PFSK-1 (cell line): Measurements from ENCODE around the gene NRL.

Source experiments
- FOXP2 ChIP-seq: optimal IDR thresholded peaks from 2 replicates; pipeline ENCODE3; 2011; ENCODE audit warnings: borderline replicate concordance, control low read depth, inconsistent platforms; ENCODE audit not compliant: insufficient read depth; ENCODE audit errors: extremely low read length, extremely low read depth
- POLR2AphosphoS5 ChIP-seq: IDR thresholded peaks from 2 replicates; pipeline ENCODE4 v1.6.1; 2012; ENCODE audit warnings: low read depth, mild to moderate bottlenecking, control low read depth, low read length, moderate library complexity
- SIN3A ChIP-seq: IDR thresholded peaks from 2 replicates; pipeline ENCODE4 v1.6.1; 2012; ENCODE audit warnings: mild to moderate bottlenecking, low read length, moderate library complexity, borderline replicate concordance; ENCODE audit not compliant: insufficient read depth
- TAF1 ChIP-seq: IDR thresholded peaks from 2 replicates; pipeline ENCODE4 v1.6.1; 2012; ENCODE audit warnings: low read length, control low read depth, borderline replicate concordance; ENCODE audit not compliant: insufficient read depth
- TF ChIP-seq, protein P1 (sequence below), 2 experiments: IDR thresholded peaks; 2 replicates each; pipeline versions ENCODE4 v1.6.1 to v1.8.0; 2011 to 2012; ENCODE audit warnings: low read depth in 2 of 2, low read length in 2 of 2, control low read depth in 1 of 2, inconsistent platforms in 1 of 2, mild to moderate bottlenecking in 1 of 2, moderate library complexity in 1 of 2; ENCODE audit not compliant: insufficient read depth in 1 of 2

NRL gene

GRCh38 chr14:24051789-24052655, 62.7 kb downstream of the NRL start, which contains the start of gene CARMIL3:
Gene CARMIL3, plus strand, starts transcription at chr14:24052009. Its CDS starts 145 bp downstream, at chr14:24052154.
- TF ChIP-seq FOXP2 (no peak), SIN3A (no peak)
- TF ChIP-seq, protein P1, sequence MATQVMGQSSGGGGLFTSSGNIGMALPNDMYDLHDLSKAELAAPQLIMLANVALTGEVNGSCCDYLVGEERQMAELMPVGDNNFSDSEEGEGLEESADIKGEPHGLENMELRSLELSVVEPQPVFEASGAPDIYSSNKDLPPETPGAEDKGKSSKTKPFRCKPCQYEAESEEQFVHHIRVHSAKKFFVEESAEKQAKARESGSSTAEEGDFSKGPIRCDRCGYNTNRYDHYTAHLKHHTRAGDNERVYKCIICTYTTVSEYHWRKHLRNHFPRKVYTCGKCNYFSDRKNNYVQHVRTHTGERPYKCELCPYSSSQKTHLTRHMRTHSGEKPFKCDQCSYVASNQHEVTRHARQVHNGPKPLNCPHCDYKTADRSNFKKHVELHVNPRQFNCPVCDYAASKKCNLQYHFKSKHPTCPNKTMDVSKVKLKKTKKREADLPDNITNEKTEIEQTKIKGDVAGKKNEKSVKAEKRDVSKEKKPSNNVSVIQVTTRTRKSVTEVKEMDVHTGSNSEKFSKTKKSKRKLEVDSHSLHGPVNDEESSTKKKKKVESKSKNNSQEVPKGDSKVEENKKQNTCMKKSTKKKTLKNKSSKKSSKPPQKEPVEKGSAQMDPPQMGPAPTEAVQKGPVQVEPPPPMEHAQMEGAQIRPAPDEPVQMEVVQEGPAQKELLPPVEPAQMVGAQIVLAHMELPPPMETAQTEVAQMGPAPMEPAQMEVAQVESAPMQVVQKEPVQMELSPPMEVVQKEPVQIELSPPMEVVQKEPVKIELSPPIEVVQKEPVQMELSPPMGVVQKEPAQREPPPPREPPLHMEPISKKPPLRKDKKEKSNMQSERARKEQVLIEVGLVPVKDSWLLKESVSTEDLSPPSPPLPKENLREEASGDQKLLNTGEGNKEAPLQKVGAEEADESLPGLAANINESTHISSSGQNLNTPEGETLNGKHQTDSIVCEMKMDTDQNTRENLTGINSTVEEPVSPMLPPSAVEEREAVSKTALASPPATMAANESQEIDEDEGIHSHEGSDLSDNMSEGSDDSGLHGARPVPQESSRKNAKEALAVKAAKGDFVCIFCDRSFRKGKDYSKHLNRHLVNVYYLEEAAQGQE (IDR thresholded peaks at IDR 0.05; ENCODE audit: insufficient read depth in 1 of 2, low read depth in 2 of 2, low read length in 2 of 2): peak; percentile 88 to 92

GRCh38 chr14:24051176-24051788, 63.5 kb downstream of the NRL start:
- TF ChIP-seq TAF1 (no peak), FOXP2 (no peak), SIN3A (no peak), POLR2AphosphoS5 (no peak)
- TF ChIP-seq, protein P1 (IDR thresholded peaks at IDR 0.05; ENCODE audit: insufficient read depth in 1 of 2, low read depth in 2 of 2, low read length in 2 of 2): no peak

DNA sequence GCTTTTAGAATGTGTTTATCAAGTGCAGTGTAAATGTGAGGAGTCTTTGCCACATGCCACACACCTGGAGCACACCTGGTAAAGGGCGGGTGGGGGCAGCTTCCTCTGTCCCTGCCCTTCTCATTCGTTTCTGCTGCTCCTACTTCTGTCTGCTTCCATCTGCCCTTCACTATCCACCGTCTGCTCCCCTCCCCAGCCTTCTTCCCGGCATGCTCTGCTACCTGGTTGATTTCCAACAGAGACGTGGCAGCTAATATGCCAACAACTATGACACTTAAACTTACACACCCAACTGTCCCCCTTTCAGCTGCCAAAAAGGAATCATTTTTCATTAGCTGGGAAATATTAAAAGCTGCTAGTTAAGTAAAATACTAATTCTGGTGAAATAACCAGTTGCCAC, 72.0 kb downstream of the NRL start:
- TF ChIP-seq SIN3A (no peak), FOXP2 (no peak), TAF1 (no peak), POLR2AphosphoS5 (no peak)
- TF ChIP-seq, protein P1 (IDR thresholded peaks at IDR 0.05; ENCODE audit: insufficient read depth in 1 of 2, low read depth in 2 of 2, low read length in 2 of 2): no peak

- TF ChIP-seq, protein P1 (IDR thresholded peaks at IDR 0.05; ENCODE audit: insufficient read depth in 1 of 2, low read depth in 2 of 2, low read length in 2 of 2): no peak
- no peak for TF ChIP-seq SIN3A
- TF ChIP-seq POLR2AphosphoS5: no peak
- TF ChIP-seq FOXP2: no peak
- TF ChIP-seq TAF1: no peak
These were observed 74.1 kb downstream of the NRL start for GRCh38 chr14:24040692-24041091.
